T-helper 2 cell (primary cell): ENCODE measurements around the gene SLC5A10.
"Not testable (repeated sequence)": the region's sequence is repeated elsewhere in the genome, so short reads cannot be mapped to it uniquely, and the experiment has no call there.

ENCODE experiments used
- DNase-seq, 5 experiments: peaks; one replicate each; pipeline versions ENCODE4 v3.0.0 to v3.0.0-alpha.2; 2012 to 2022

SLC5A10 gene

GRCh38 chr17:19021011-19021621 is 69.2 kb downstream of the SLC5A10 start:
- not testable (repeated sequence) for DNase-seq

- DNase-seq: peak in 3 of 5 experiments; percentile 14 to 23 (median 20)
Observed at GRCh38 chr17:19021622-19022083, 69.7 kb downstream of the SLC5A10 start.

- no peak for DNase-seq
Observed at GRCh38 chr17:19022128-19022527, 70.2 kb downstream of the SLC5A10 start.

- DNase-seq: no peak
Observed at GRCh38 chr17:19022747-19023146, 70.8 kb downstream of the SLC5A10 start.

- DNase-seq: no peak
Observed at GRCh38 chr17:19023209-19023999, 71.4 kb downstream of the SLC5A10 start.

- DNase-seq: no peak
Observed at GRCh38 chr17:19024101-19025078, 72.4 kb downstream of the SLC5A10 start.

- DNase-seq: not testable (repeated sequence)
Observed at GRCh38 chr17:19028671-19029070, 76.7 kb downstream of the SLC5A10 start.

- DNase-seq: not testable (repeated sequence)
Observed at GRCh38 chr17:19029740-19030139, 77.8 kb downstream of the SLC5A10 start.

GRCh38 chr17:19030771-19031449 is 78.9 kb downstream of the SLC5A10 start:
- DNase-seq: not testable (repeated sequence)

- peak in 2 of 5 experiments; percentile 13 to 17 for DNase-seq
Observed at GRCh38 chr17:19031729-19032128, 79.8 kb downstream of the SLC5A10 start.

GRCh38 chr17:19032377-19032988 is 80.5 kb downstream of the SLC5A10 start:
- not testable (repeated sequence) for DNase-seq

- not testable (repeated sequence) for DNase-seq
Observed at GRCh38 chr17:19036186-19036585, 84.2 kb downstream of the SLC5A10 start.

- DNase-seq: not testable (repeated sequence)
Observed at GRCh38 chr17:19037547-19037946, 85.6 kb downstream of the SLC5A10 start.

- not testable (repeated sequence) for DNase-seq
Observed at GRCh38 chr17:19038007-19038406, 86.0 kb downstream of the SLC5A10 start.

GRCh38 chr17:19038730-19039129 is 86.8 kb downstream of the SLC5A10 start:
- DNase-seq: not testable (repeated sequence)

- not testable (repeated sequence) for DNase-seq
Observed at GRCh38 chr17:19040350-19040749, 88.4 kb downstream of the SLC5A10 start.

GRCh38 chr17:19041871-19042270 is 89.9 kb downstream of the SLC5A10 start:
- not testable (repeated sequence) for DNase-seq

- DNase-seq: not testable (repeated sequence)
Observed at GRCh38 chr17:19042369-19042768, 90.4 kb downstream of the SLC5A10 start.

GRCh38 chr17:19043032-19043431 is 91.1 kb downstream of the SLC5A10 start:
- not testable (repeated sequence) for DNase-seq

GRCh38 chr17:19044643-19045042 is 92.7 kb downstream of the SLC5A10 start:
- DNase-seq: not testable (repeated sequence)

GRCh38 chr17:19046782-19047375 is 94.9 kb downstream of the SLC5A10 start, which contains the start of gene GRAP:
TSS of gene GRAP (minus strand) at chr17:19046957. CDS start at chr17:19046926, 31 bp downstream.
- not testable (repeated sequence) for DNase-seq
